ENCODE measurements around the gene ENSA.
"Not testable (repeated sequence)": the region's sequence is repeated elsewhere in the genome, so short reads cannot be mapped to it uniquely, and the experiment has no call there.

Gene ENSA

GRCh38 chr1:150629115-150629928 lies at the start of gene ENSA:
Gene ENSA (minus strand): TSS chr1:150629612. CDS start chr1:150629470, 142 bp downstream.
- DNase-seq (ENCODE audit: low read depth) = peak; percentile 95

- no peak for DNase-seq (ENCODE audit: low read depth)
Measured at GRCh38 chr1:150678988-150679387, 49.6 kb upstream of the ENSA start.

- DNase-seq (ENCODE audit: low read depth) = no peak
Measured at GRCh38 chr1:150674881-150675280, 45.5 kb upstream of the ENSA start.

- DNase-seq (ENCODE audit: low read depth) = no peak
Measured at GRCh38 chr1:150663321-150663720, 33.9 kb upstream of the ENSA start.

- DNase-seq (ENCODE audit: low read depth) = no peak
Measured at GRCh38 chr1:150662811-150663210, 33.4 kb upstream of the ENSA start.

GRCh38 chr1:150661156-150661555 lies 31.7 kb upstream of the ENSA start:
- no peak for DNase-seq (ENCODE audit: low read depth)

- no peak for DNase-seq (ENCODE audit: low read depth)
Measured at GRCh38 chr1:150660584-150660983, 31.2 kb upstream of the ENSA start.

- DNase-seq (ENCODE audit: low read depth) = not testable (repeated sequence)
Measured at GRCh38 chr1:150657064-150657463, 27.7 kb upstream of the ENSA start.

- DNase-seq (ENCODE audit: low read depth) = not testable (repeated sequence)
Measured at GRCh38 chr1:150654635-150655034, 25.2 kb upstream of the ENSA start.

- DNase-seq (ENCODE audit: low read depth) = no peak
Measured at GRCh38 chr1:150650193-150650592, 20.8 kb upstream of the ENSA start.

- no peak for DNase-seq (ENCODE audit: low read depth)
Measured at GRCh38 chr1:150649441-150650075, 20.1 kb upstream of the ENSA start.

- DNase-seq (ENCODE audit: low read depth) = no peak
Measured at GRCh38 chr1:150642296-150642695, 12.9 kb upstream of the ENSA start.

- not testable (repeated sequence) for DNase-seq (ENCODE audit: low read depth)
Measured at GRCh38 chr1:150641126-150641815, 11.9 kb upstream of the ENSA start.

- DNase-seq (ENCODE audit: low read depth) = not testable (repeated sequence)
Measured at GRCh38 chr1:150638430-150638829, 9.0 kb upstream of the ENSA start.

- DNase-seq (ENCODE audit: low read depth) = not testable (repeated sequence)
Measured at GRCh38 chr1:150634839-150635622, 5.6 kb upstream of the ENSA start.

- DNase-seq (ENCODE audit: low read depth) = no peak
Measured at GRCh38 chr1:150628766-150629114, 672 bp downstream of the ENSA start.

GRCh38 chr1:150627826-150628410 lies 1.5 kb downstream of the ENSA start:
- DNase-seq (ENCODE audit: low read depth) = no peak

GRCh38 chr1:150626150-150626549 lies 3.3 kb downstream of the ENSA start:
- DNase-seq (ENCODE audit: low read depth) = no peak

- DNase-seq (ENCODE audit: low read depth) = not testable (repeated sequence)
Measured at GRCh38 chr1:150624546-150624945, 4.9 kb downstream of the ENSA start.

- DNase-seq (ENCODE audit: low read depth) = not testable (repeated sequence)
Measured at GRCh38 chr1:150624134-150624533, 5.3 kb downstream of the ENSA start.

GRCh38 chr1:150622303-150622975 lies 7.0 kb downstream of the ENSA start:
- DNase-seq (ENCODE audit: low read depth) = peak; percentile 62
